HL-60 (cell line): ENCODE results near the gene GAST.

Source experiments
- DNase-seq, 2 experiments: peaks; one replicate each; pipeline ENCODE4 v3.0.0-alpha.2; 2010 to 2020; ENCODE audit warnings: low read depth in 1 of 2, low spot score in 1 of 2
- H3K27ac ChIP-seq: fragments of 250-450 bp; sonication (Bioruptor Pico); replicated peaks from 2 replicates; pipeline ENCODE4 v1.5.1; 2020; ENCODE audit warnings: mild to moderate bottlenecking, moderate library complexity
- H3K27me3 ChIP-seq: fragments of 250-450 bp; sonication (Bioruptor Pico); 2 replicates; pipeline ENCODE4 v1.5.1; 2021; ENCODE audit warnings: mild to moderate bottlenecking, moderate library complexity; ENCODE audit not compliant: insufficient read depth, poor library complexity, severe bottlenecking
- H3K4me3 ChIP-seq: replicated peaks from 2 replicates; pipeline ENCODE4 v1.5.1; 2011; ENCODE audit warnings: mild to moderate bottlenecking, control low read depth, low read length; ENCODE audit not compliant: insufficient read depth
- CTCF ChIP-seq: IDR thresholded peaks from one replicate; pipeline ENCODE4 v1.5.1; 2011; ENCODE audit warnings: low read length, control low read depth, inconsistent platforms; ENCODE audit not compliant: insufficient read depth
- GABPA ChIP-seq: IDR thresholded peaks from 2 replicates; pipeline ENCODE4 v1.6.1; 2012; ENCODE audit warnings: low read depth
- POLR2AphosphoS5 ChIP-seq: IDR thresholded peaks from 2 replicates; pipeline ENCODE4 v1.6.1; 2012; ENCODE audit warnings: low read depth
- REST ChIP-seq: IDR thresholded peaks from 2 replicates; pipeline ENCODE4 v1.6.1; 2012; ENCODE audit warnings: low read depth; ENCODE audit not compliant: insufficient replicate concordance
- SPI1 ChIP-seq: IDR thresholded peaks from 2 replicates; pipeline ENCODE4 v1.6.1; 2012; ENCODE audit warnings: low read depth, mild to moderate bottlenecking, borderline replicate concordance

The GAST gene

GRCh38 chr17:41664587-41665565, 47.3 kb upstream of the GAST start:
- TF ChIP-seq REST (no peak), GABPA (no peak), CTCF (no peak), SPI1 (no peak), POLR2AphosphoS5 (no peak)
- no peak for DNase-seq
- Histone ChIP-seq H3K4me3 (no peak overlapping the region; the same call in 1 of the 2 replicates), H3K27ac (peak overlapping the region; percentile 78), H3K27me3 (no peaks in the 10 kb centered on the region)

GRCh38 chr17:41665566-41666236, 46.4 kb upstream of the GAST start:
- peak; percentile 88 for DNase-seq
- Histone ChIP-seq H3K4me3 (peak overlapping the region; percentile 51), H3K27me3 (no peaks in the 10 kb centered on the region), H3K27ac (peak overlapping the region; percentile 78)
- TF ChIP-seq CTCF (peak; percentile 76), POLR2AphosphoS5 (peak; percentile 79), REST (no peak)

- DNase-seq = no peak
- Histone ChIP-seq H3K27me3 (no peaks in the 10 kb centered on the region), H3K27ac (peak overlapping the region; percentile 78), H3K4me3 (peak overlapping the region; percentile 51)
- no peak for TF ChIP-seq SPI1
- TF ChIP-seq POLR2AphosphoS5 = no peak
- TF ChIP-seq CTCF = no peak
- no peak for TF ChIP-seq GABPA
- no peak for TF ChIP-seq REST
Measured at GRCh38 chr17:41666237-41666641, 45.9 kb upstream of the GAST start.
